GM18909 (cell line): ENCODE results near the gene SGK1.

ENCODE experiments used
- ATAC-seq: cut with Tn5 transposase; IDR thresholded peaks from one replicate; pipeline ENCODE4 v1.9.1; 2021; ENCODE audit warnings: mild to moderate bottlenecking; ENCODE audit not compliant: unreplicated experiment, poor library complexity

The SGK1 gene

DNA sequence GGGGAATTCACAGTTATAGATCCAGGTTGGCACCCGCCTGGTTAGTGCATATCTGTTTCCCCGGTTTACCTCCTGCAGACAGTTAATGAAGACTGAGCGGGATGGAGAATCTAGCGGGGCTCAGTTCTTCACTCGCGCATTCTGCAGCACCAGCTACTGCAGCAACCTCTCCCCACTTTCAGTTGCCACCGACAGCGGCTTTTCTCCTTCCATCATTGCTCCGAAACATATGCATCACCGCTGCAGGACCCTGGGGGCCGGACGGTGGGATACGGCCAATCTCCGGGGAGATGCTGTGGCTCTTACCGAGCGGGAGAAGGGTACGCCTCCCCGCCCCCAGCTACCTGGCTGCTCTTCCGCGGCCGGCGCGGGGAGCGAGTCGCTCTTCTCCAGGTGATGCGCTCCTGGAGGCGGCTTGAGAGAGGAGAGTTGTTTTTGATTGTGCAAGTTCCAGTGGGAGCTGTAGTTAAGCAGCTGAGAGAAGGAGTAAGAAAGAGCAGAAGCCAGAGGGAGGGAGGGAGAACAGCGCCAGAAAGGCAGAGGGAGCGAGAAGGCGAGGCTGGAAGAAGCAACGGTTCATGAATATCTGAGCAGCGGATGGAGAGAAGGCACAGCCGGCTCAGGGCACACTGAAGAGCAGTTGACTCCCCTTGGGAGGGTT lies at the start of gene SGK1:
Gene SGK1 (minus strand): TSS at position 642 of the 661 bp plus-strand sequence. CDS start 652 bp downstream, outside the sequence.
- no peak for ATAC-seq

DNA sequence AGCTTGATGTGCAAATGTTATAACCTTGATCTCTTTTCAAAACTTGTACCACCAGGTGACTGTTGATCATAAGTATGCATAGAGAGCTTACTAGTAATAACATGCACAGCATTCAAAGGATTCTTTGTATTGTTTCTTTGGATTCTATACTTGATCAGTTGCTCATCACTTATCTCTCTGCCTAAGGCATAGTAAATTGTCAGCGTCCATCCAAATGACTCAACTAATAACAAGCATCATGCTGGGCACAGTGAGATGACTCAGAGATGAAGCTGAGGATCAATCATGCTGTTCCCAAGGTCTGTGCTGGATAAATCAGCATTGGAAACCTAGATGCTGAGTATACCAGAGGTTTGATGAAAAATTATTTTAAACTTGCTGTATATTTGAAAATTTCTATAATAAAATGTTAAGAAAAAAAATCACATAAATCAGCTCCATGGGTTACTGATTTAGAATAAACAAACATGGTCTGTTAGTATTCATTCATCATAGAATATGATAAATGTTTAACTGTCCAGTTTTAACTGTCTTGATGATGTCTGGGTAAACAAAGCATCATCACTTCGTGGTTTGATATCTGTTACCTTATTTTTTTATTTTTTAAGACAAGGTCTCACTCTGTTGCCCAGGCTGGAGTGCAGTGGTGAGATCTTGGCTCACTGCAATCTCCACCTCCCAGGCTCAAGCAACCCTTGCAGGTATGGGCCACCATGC lies 45.6 kb upstream of the SGK1 start:
- no peak for ATAC-seq

DNA sequence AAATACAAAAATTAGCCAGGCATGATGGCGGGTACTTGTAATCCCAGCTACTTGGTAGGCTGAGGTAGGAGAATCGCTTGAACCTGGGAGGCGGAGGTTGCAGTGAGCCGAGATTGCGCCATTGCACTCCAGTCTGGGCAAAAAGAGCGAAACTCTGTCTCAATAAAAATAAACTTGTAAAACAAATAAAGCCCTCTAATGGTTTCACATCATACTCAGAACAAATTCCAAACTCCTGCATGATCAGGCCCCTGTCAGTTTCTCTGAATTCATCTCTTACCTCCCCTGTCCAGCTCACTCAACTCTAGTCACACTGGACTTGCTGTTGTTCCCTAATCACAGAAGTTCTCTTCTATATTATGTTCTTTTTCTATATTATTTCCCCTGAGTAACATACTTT lies 43.1 kb upstream of the SGK1 start:
- ATAC-seq = no peak

DNA sequence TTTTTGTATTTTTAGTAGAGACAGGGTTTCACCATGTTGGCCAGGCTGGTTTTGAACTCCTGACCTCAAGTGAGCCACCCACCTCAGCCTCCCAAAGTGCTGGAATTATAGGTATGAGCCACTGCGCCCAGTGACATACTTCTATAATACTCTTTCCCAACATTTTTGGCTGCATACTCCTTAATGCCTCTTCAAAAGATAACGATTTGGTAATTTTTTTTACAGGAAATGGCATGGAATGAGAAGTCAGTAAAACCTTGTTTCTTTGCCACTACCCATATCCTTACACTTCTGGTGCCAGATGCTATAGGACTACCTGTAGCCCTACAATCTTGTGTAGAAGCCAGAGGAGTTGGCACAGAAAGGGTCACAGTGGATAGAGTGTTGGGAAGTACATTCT lies 41.4 kb upstream of the SGK1 start:
- ATAC-seq = no peak

DNA sequence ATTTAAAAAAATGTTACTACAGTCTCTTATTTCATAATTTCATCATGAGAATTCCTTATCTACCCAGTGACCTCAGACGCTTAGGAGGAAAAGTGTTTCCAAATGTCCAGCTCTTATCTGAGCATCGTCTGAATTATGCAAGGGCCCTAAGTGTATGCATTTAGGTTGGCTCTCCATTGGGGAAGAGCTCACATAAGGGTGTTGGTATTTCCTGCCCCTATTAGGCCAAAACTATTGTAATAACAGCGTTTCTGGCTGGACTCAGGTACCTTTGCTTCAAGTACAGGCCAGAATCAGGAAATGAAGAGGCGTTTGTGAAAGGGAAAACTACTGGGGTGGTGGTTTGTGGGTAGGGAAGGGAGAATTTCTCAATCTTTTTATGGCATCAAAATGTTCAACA lies 40.4 kb upstream of the SGK1 start:
- ATAC-seq = no peak

DNA sequence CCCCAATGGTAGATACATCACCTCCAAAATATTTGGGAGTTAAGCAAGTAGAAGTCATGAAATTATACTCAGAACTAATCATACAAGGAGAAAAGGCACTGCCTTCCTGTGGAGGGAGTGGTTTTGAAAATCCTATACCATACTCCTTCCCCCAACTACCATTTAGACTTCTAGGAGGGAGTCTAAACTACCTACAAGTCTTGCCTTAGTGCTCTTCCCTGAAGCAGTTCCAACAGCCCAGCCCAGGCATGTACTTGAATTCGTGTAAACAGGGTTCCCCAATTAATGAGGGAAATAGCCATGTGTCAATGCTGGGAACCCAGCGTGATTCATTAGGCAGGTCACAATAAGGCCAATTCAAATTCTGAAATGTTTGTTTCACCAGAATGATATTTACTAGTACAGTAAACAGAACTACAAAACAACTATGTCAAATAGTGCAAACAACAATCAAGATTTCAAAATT lies 39.1 kb upstream of the SGK1 start:
- no peak for ATAC-seq

DNA sequence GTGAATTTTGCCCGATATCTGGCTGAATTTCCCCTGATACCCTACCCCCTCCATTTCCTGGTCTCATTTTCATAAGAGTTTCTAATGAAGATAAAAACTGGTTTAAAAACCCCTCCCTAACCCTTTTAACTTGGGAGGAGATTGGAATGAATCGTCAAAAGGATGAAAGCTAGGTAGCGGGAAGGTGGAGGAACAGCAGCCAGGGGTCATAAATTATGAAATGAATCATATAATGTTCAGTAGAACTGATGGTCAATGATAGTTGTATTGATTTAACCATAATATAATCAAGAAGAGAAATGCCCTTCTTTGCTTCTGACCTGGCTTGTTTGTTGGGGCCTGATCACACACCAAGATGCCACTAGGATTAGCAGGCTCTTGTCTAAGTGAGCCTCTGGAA lies 38.5 kb upstream of the SGK1 start:
- no peak for ATAC-seq

DNA sequence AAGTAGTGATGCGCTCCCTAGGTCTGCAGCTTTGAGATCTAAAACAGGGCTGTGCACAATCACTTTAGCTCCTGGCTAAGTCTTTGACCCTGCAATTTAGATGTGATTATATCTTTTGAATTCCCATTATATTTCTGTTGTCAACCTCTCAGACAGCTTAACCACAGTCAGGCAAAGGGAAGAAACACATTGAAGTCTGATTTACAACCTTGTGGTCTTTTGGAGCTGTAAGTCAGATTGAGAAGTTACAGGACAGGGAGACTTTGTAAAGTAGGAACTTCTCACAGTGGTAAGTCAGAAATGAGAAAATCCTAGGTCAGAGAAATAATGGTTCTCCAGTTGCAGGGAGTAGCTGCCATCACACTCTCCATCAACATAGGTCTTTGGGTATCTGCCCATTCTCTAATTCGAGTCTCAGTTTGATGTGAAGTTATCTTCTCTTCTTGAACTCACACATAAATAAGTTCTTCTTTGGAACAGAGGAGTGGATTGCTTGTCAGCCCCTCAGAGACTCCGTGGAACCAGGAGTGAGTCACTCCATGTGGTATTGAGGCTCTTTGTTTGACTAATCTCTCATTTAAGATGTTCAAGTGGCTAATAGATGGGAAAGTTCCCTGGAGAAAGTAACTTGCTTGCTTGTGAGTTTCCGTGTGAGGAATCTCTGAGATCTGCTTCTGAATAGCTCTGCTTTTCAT lies 35.0 kb upstream of the SGK1 start:
- no peak for ATAC-seq

DNA sequence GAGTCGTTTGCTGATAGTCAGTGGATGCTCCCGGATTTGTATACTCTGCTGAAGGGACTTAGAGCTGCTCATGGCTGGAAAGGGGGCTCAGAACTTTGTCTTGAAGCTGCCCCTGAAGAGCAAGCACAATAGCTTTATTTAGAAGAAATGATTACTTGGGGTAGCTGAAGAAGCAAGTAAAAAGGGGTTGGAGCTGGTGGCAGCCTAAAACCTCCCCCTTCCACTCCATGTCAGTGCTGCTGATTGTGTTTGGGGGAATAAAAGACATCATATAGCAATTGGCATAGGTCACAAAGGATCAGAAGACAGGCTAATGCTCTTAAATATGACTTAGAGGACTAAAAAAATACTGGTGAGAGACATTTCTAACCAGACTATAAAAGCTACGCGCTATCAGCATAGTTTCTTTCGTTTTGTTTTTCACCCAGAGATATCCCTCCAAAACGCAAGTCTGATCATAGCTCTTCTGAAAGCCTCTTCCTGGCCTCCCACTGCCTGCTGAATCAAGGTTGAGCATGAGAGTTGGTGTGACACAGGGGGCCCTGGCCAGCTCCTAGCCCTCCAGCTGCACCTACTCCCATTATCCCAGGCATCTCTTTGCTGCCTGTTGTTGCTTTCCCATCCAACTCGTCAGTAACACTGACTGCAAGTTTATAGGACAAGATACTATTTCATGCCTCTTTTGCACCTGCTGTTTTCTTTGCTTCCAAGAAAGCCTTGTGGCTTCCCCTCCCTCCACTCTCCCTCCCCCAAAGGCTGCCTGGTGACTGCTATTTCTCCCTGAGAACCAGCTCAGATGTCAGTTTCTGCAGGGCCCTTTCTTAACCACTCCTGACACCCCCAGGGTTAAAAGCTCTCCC lies 33.9 kb upstream of the SGK1 start:
- no peak for ATAC-seq

DNA sequence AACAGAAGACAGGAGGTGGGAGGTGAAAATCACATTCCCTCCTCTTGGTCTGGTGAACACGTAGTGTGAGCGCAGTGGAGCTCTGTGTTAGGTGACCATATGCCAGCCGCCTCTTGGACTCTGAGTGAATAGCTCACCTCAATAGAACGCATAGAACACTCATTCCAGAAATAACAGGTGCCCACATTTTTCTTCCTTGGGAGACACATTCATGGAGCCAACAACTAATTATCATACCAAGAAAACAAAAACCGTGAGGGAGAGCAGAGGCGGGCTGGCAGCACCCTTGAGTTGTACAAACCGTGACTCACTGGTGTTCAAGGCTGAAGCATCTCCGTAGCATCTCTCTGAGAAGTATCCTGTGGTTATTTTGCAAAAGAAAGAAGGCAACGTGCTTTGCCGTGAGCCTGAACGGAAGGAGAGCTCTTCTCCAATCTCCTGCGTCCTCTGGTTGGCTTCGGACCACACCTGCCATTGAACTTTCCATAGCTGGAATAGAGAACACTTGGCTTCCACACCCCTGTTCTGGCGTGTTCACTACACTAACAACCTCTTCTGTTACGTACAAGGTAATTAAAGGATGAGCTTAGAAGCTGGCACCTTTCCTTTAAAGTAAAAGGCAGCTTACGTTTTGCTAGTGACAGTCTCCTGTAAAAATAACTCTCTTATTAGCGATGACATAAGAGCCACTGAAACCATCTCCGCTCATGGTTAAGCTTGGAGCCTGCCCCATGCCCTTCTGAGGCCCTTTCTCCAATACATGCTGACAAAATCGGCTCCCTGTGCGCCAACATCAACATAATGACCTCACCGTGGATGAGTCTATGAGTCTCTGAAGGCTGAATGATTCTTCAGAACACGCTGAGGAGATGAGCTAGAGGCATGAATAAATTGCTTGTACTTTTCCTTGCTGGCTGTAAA lies 30.2 kb upstream of the SGK1 start:
- no peak for ATAC-seq

DNA sequence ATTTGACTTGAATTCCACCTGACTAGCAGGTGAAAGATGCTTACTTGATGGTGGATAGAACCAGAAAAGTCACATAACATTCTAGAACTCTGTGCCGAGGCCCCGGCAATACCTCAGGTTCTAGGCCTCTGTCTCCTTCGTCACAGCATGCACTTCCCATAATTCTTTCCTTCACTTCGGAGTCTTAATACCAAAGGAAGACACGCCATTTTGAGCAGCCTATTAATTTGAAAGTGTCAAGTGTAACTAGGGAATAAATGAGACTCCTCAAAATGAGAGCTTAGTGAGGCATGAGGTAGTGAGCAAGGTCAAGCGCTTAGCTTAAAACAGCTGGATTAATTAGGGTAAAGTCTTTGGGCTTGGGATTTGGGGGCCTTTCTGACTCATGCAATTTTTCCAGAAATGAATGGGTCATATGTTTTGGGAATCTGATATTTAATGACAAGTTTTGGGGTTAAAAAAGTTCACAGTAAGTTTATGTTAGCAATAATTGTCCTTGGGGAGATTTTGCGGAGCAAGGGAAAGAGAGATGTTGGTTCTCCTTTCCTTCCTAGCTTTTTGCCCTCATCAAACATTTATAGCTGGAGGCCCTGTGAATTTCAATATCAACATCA lies 29.1 kb upstream of the SGK1 start:
- ATAC-seq = no peak

DNA sequence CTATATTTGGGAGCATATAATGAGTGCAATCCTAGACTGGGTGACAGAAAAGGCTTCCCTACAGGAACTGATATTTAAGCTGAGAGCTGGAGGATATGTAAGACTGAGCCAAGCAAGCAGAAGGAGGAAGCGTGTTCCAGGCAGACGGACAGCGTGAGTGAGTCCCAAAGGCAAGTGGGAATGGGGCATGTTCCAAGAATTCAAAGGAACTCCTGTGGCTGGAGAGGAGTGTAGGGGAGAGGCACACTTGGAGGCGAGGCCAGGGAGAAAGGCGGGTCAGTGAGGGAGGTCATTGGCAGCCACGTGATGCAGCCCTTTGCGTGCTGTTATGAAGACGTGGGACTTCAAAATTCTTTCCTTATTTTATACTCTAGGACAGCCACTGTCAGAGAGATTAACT lies 27.9 kb upstream of the SGK1 start:
- ATAC-seq = no peak

DNA sequence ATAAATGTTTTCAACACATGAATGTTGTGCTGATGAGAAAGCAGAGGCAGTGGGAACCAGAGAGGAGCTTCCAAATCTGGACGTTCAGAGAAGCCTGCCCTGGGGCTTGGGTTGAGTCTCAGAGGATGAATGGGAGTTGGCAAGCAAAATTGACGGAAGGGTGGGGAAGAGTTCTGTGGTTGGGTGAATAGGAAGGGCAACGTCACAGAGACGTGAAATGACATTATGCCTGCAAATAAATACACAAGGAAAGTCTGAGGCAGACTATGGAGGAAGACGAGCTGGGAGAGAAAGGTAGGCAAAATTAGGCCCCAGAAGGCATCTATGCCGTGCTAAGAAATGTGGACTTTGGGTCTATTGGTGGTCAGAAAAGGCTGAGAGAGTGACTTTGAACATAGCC lies 25.2 kb upstream of the SGK1 start:
- ATAC-seq = no peak

DNA sequence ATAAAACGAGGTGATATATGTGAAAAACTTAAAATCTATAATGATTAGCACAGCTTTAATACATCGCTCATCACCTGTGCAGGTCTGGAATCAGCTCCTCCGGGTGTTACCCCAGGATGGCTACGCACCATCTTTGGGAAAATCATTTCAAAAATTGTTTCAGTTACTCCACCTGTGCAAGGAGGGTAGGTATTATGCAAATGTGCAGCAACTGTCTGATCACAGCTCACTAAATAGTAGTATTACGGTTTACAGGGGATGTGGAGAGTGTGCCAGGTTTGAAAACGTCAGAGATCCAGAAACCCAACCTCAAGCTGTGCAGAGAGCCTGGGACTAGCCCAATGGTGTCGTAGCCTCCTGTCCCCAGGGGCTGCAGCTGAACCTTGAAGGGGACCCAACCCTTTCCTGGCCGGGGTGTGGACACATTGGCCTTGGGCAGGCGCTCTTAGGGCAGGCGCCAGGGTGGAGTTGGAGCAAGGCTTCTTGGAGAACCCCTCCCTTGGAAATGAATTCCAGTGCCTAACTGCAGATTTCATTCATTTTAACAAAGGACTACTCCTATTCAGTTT lies 24.2 kb upstream of the SGK1 start:
- ATAC-seq = no peak

DNA sequence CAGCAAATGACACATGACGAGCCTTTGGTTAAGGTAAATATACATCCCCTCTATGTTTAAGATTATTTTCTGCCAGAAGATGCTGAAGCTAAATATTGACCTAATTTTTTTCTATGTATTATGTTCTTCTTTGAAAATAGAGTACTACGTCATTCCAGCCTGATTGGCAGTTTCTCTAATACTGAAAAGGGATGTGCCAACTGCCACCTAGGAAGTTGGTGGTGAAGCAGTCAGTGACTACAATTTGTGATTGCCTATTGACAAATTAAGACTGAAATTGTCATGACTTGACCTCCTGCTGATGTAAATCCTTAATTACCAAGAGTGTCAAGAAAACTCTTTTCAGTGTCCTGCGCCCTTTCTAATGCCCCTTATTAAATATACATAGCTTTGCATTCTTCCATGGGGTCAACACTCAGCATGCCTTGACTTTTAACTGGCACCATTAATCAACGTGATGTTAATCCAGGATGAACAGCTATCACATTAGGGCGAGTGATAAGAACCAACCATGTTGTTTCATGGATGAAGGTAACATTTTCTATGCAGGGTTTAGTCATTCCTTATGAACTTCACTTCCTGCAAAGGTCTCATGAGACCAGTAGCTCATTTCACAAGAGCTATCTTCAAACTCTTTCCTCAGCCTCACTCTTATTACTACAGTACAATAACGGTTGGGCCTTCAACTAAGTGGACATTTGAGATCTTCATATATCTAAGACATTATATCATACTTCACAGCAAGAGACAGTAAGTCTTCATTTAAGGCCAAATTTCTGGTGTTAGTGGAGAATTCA lies 22.5 kb upstream of the SGK1 start:
- no peak for ATAC-seq

DNA sequence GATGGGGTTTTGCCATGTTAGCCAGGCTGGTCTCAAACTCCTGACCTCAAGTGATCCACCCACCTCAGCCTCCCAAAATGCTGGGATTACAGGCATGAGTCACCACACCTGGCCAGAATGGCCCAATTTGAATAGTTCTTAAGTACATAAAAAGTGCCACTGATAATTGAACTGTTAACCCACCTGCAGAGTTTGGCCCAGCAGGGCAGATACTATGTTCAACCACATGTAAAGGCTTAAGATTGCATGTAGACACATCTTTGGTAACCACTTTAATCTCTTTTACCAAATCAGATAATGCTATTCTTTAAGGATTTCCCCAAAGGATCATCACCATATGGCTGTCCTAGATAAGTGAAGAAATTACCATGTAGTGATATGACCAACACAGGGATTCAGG lies 21.3 kb upstream of the SGK1 start:
- ATAC-seq = no peak

DNA sequence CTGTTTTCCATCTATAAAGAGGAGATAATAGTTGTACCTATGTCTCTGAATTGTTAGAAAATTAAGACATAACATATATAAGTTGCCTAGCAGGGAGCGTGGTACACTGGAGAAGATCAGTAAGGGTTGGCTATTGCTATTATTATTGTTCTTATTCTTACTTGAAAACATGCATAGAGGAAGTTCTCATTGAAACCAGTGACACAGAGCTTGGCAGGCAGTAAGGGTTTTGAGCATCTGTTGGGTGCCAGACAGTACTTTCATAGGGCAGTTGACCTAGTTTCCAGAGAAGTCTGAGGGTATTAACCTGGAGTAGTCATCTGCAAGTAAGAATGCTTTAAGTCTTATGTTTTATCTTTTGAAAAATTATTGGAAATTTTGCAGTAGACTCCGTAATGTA lies 13.3 kb upstream of the SGK1 start:
- no peak for ATAC-seq

DNA sequence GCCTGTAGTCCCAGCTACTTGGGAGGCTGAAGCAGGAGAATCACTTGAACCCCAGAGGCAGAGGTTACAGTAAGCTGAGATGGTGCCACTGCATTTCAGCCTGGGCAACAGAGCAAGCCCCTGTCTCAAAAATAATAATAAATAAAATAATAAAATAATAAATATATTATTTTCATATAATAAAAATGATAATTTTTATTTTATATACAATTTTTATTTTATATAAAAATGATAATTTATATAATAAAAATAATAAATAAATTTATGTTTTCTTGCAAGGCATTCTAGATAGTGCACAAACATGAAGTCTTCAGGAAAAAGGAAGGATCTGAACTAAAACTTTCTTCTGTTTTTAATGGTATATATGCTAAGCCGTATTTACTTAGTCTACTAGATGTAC lies 12.6 kb upstream of the SGK1 start:
- no peak for ATAC-seq
